ENCODE measurements around the gene ZNF260.

DNA sequence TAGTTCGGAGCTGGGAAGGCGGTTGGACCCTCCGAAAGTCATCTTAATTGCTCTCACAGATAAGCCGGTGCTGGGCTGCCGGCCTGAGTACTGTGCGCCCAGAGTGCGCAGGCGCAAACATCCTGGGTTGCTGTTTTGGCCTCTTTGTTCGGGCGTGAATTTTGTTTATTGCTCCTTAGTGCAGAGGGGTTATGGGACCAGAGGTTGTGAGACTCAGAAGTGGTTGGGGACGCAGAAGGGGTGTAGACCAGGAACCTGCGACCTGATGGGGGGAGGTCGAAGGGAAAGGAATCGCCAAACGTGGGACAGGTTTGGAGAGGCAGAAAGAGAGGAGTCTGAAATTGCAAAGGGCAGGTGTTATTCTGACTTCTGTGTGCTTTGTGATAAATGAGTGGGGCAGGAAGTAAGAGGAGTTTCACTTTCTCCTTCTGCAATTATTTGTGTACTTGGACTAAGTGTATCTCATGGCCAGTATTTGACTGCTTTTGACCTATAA, 38.1 kb downstream of the ZNF260 start:
- TF ChIP-seq CTCF (IDR thresholded peaks at IDR 0.05) (no peak), EZH2phosphoT487 (IDR thresholded peaks at IDR 0.05) (no peak), EZH2 (IDR thresholded peaks at IDR 0.05) (no peak)

All from neural progenitor cell (in vitro differentiated cells).